ENCODE results near the gene FOSL2.

The FOSL2 gene

DNA sequence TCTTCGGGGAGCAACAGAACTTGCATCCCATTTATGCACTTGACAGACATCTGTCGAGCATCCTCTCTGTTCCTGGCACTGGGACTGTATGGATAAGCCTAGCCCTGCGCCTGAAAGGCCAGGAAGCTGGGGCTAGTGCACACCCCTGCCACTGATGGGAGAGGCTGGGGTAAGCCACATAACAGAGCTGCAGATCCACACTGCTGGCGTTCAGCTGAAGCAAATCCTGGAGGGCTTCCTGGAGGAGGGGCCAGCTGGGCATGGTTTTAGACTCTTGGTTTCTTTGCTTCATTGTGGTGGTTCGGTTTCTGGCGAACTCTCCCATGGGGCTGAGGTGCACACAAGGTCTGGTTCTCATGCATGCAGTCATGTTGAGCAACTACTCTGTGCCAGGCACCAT is 45.5 kb upstream of the FOSL2 start:
- H3K9me2 ChIP-seq (ENCODE audit: low read depth, low read length) = no peaks in the 10 kb centered on the region
- H3K4me3 ChIP-seq (ENCODE audit: low read depth, low read length, poor library complexity, severe bottlenecking) = no peak overlapping the region
- H3K79me2 ChIP-seq (ENCODE audit: insufficient read depth, low read length) = no peaks in the 10 kb centered on the region
- H3K27me3 ChIP-seq (ENCODE audit: insufficient read depth, low read length) = no peaks in the 10 kb centered on the region
- H3K4me1 ChIP-seq (ENCODE audit: insufficient read depth, low read length, severe bottlenecking) = no peaks in the 10 kb centered on the region
- no peaks in the 10 kb centered on the region for H3K9me3 ChIP-seq (ENCODE audit: low read length)
- H3F3A ChIP-seq (ENCODE audit: insufficient read depth, low read length) = no peaks in the 10 kb centered on the region
- H3K27ac ChIP-seq (ENCODE audit: low read depth, low read length, poor library complexity, severe bottlenecking) = no peak overlapping the region
- H4K20me1 ChIP-seq (ENCODE audit: insufficient read depth, low read length) = no peaks in the 10 kb centered on the region
- no peak overlapping the region for H3K9ac ChIP-seq (ENCODE audit: low read length)
- no peak overlapping the region for H3K4me2 ChIP-seq (ENCODE audit: low read length)
- H3K36me3 ChIP-seq (ENCODE audit: insufficient read depth, low read length) = no peaks in the 10 kb centered on the region
- TF ChIP-seq, protein P1, sequence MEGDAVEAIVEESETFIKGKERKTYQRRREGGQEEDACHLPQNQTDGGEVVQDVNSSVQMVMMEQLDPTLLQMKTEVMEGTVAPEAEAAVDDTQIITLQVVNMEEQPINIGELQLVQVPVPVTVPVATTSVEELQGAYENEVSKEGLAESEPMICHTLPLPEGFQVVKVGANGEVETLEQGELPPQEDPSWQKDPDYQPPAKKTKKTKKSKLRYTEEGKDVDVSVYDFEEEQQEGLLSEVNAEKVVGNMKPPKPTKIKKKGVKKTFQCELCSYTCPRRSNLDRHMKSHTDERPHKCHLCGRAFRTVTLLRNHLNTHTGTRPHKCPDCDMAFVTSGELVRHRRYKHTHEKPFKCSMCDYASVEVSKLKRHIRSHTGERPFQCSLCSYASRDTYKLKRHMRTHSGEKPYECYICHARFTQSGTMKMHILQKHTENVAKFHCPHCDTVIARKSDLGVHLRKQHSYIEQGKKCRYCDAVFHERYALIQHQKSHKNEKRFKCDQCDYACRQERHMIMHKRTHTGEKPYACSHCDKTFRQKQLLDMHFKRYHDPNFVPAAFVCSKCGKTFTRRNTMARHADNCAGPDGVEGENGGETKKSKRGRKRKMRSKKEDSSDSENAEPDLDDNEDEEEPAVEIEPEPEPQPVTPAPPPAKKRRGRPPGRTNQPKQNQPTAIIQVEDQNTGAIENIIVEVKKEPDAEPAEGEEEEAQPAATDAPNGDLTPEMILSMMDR (IDR thresholded peaks at IDR 0.05; ENCODE audit: low read length) = no peak
- no peak for TF ChIP-seq EZH2 (IDR thresholded peaks at IDR 0.05; ENCODE audit: borderline replicate concordance, low read length)
- no peak overlapping the region for H2AFZ ChIP-seq (ENCODE audit: low read length)

DNA sequence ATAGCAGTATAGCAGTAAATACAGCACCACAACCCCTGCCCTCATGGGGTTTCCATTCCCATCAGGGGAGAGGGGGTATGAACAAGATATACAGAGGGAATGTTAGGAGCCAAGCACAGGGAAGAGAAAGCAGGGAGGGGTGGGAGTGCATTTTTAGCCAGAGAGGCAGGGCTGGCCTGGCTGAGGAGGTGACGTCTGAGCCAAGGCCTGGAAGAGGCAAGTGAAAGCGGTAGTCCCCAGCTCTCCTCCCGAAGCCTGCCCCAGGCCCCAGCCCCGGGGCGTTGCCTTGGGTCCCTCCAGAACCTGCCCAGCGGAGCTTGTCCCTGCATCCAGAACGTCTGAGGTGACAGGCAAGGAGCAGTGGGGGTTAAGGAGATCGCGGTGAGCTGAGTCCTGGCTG is 45.1 kb upstream of the FOSL2 start:
- Histone ChIP-seq H3K9me2 (ENCODE audit: low read depth, low read length) (no peaks in the 10 kb centered on the region), H3K79me2 (ENCODE audit: insufficient read depth, low read length) (no peaks in the 10 kb centered on the region), H3K4me3 (ENCODE audit: low read depth, low read length, poor library complexity, severe bottlenecking) (no peak overlapping the region), H3K27ac (ENCODE audit: low read depth, low read length, poor library complexity, severe bottlenecking) (no peak overlapping the region), H3K9ac (ENCODE audit: low read length) (no peak overlapping the region), H4K20me1 (ENCODE audit: insufficient read depth, low read length) (no peaks in the 10 kb centered on the region), H3F3A (ENCODE audit: insufficient read depth, low read length) (no peaks in the 10 kb centered on the region), H3K27me3 (ENCODE audit: insufficient read depth, low read length) (no peaks in the 10 kb centered on the region), H2AFZ (ENCODE audit: low read length) (no peak overlapping the region), H3K9me3 (ENCODE audit: low read length) (no peaks in the 10 kb centered on the region), H3K4me2 (ENCODE audit: low read length) (no peak overlapping the region), H3K4me1 (ENCODE audit: insufficient read depth, low read length, severe bottlenecking) (no peaks in the 10 kb centered on the region), H3K36me3 (ENCODE audit: insufficient read depth, low read length) (no peaks in the 10 kb centered on the region)
- TF ChIP-seq, protein P1 (IDR thresholded peaks at IDR 0.05; ENCODE audit: low read length) = no peak
- TF ChIP-seq EZH2 (IDR thresholded peaks at IDR 0.05; ENCODE audit: borderline replicate concordance, low read length) = no peak

DNA sequence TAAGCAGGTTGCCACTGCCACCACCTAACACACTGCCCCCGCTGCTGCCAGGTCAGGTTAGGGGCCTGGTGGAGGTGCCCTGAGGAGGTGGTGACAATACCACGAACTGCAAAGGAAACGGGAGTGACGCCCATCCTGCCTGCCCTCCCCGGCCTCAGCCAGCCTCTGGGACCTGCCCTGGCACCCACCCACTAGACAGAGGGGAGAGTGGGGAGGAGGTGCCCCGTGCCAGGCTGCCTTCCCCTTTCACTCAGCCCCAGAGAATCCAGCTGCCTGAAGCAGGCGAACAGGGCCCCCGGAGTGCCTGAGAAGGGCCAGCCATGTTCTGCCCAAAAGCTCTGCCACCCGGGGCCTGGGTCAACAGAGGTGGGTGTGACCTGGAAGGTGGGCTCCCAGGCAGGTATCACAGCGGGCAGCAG is 44.5 kb upstream of the FOSL2 start:
- Histone ChIP-seq H3K27me3 (ENCODE audit: insufficient read depth, low read length) (no peaks in the 10 kb centered on the region), H3K9me2 (ENCODE audit: low read depth, low read length) (no peaks in the 10 kb centered on the region), H3K4me3 (ENCODE audit: low read depth, low read length, poor library complexity, severe bottlenecking) (no peak overlapping the region), H3K4me1 (ENCODE audit: insufficient read depth, low read length, severe bottlenecking) (no peaks in the 10 kb centered on the region), H3K79me2 (ENCODE audit: insufficient read depth, low read length) (no peaks in the 10 kb centered on the region), H3K27ac (ENCODE audit: low read depth, low read length, poor library complexity, severe bottlenecking) (no peak overlapping the region), H3F3A (ENCODE audit: insufficient read depth, low read length) (no peaks in the 10 kb centered on the region), H3K36me3 (ENCODE audit: insufficient read depth, low read length) (no peaks in the 10 kb centered on the region), H2AFZ (ENCODE audit: low read length) (no peak overlapping the region), H3K9me3 (ENCODE audit: low read length) (no peaks in the 10 kb centered on the region), H4K20me1 (ENCODE audit: insufficient read depth, low read length) (no peaks in the 10 kb centered on the region), H3K4me2 (ENCODE audit: low read length) (no peak overlapping the region), H3K9ac (ENCODE audit: low read length) (no peak overlapping the region)
- TF ChIP-seq, protein P1 (IDR thresholded peaks at IDR 0.05; ENCODE audit: low read length) = no peak
- TF ChIP-seq EZH2 (IDR thresholded peaks at IDR 0.05; ENCODE audit: borderline replicate concordance, low read length) = no peak
